HepG2 (cell line): ENCODE measurements around the gene PISD. TPM values are rescaled to one million over a fixed set of nuclear protein-coding genes. Genes with fewer than 3 reads are reported as not detected.

Experiments
- ATF7-NPFF ChIP-seq: sonication (generic); formaldehyde crosslinking; IDR thresholded peaks from 2 replicates; pipeline ENCODE4 v1.8.1; 2023; ENCODE audit warnings: mild to moderate bottlenecking, low read depth, missing genetic modification reagents, moderate library complexity
- DMAP1 ChIP-seq: IDR thresholded peaks from 2 replicates; pipeline ENCODE4 v1.6.1; 2016
- ELF1 ChIP-seq: sonication (generic); formaldehyde crosslinking; IDR thresholded peaks from 2 replicates; pipeline ENCODE4 v1.4.0; 2020; ENCODE audit warnings: missing genetic modification reagents
- HNRNPK ChIP-seq: fragments of 200-400 bp; formaldehyde crosslinking; IDR thresholded peaks from 2 replicates; pipeline ENCODE4 v1.6.1; 2018; ENCODE audit warnings: low read length, low read depth, moderate library complexity, mild to moderate bottlenecking; ENCODE audit not compliant: poor library complexity, severe bottlenecking
- KLF16 ChIP-seq, 2 experiments: sonication (generic) in 1 of 2; formaldehyde crosslinking in 1 of 2; IDR thresholded peaks; 2 replicates each; pipeline versions ENCODE4 v1.6.1 to v1.8.0; 2016 to 2023; ENCODE audit warnings: missing genetic modification reagents in 2 of 2, missing compliant biosample characterization in 1 of 2
- SATB2 ChIP-seq: sonication (generic); formaldehyde crosslinking; IDR thresholded peaks from 2 replicates; pipeline ENCODE4 v1.5.0; 2020; ENCODE audit warnings: missing genetic modification reagents
- SPEN ChIP-seq: sonication (generic); formaldehyde crosslinking; IDR thresholded peaks from 2 replicates; pipeline ENCODE4 v1.5.1; 2020; ENCODE audit warnings: low read depth, mild to moderate bottlenecking, missing genetic modification reagents
- STAG1 ChIP-seq: sonication (generic); formaldehyde crosslinking; IDR thresholded peaks from 2 replicates; pipeline ENCODE4 v1.4.0; 2020; ENCODE audit warnings: missing genetic modification reagents
- TBX2 ChIP-seq: sonication (generic); formaldehyde crosslinking; IDR thresholded peaks from 2 replicates; pipeline ENCODE4 v1.5.0; 2020; ENCODE audit warnings: missing genetic modification reagents, mild to moderate bottlenecking, borderline replicate concordance
- YY1 ChIP-seq: IDR thresholded peaks from 2 replicates; pipeline ENCODE4 v1.6.1; 2011; ENCODE audit warnings: low read length, low read depth, moderate library complexity, mild to moderate bottlenecking; ENCODE audit not compliant: insufficient read depth, insufficient replicate concordance
- ZNF264 ChIP-seq: sonication (generic); formaldehyde crosslinking; IDR thresholded peaks from 2 replicates; pipeline ENCODE4 v1.4.0; 2020; ENCODE audit warnings: missing genetic modification reagents
- polyA plus RNA-seq, 8 experiments: library from polyadenylated mRNA; depleted of rRNA in 3 of 8; stranded (reverse) in 7 of 8; unstranded in 1 of 8; fragments of >200 nt; fragmentation: Illumina TruSeq in 4 of 8; extraction: Trizol in 4 of 8; gene quantifications; 2 replicates each; pipeline versions ENCODE4 v1.2.1 to v1.2.3, GENCODE V29; 2011 to 2016; ENCODE audit warnings: low read depth in 4 of 8, missing spikeins in 1 of 8, mixed read lengths in 1 of 8; ENCODE audit not compliant: insufficient read depth in 1 of 8
- total RNA-seq, 5 experiments: library from RNA; depleted of rRNA; stranded (reverse); fragments of >200 nt; fragmentation: Illumina TruSeq; extraction: Trizol; gene quantifications; 2 replicates each; pipeline ENCODE4 v1.2.3, GENCODE V29; 2016; ENCODE audit warnings: low read depth in 1 of 5
- TF ChIP-seq, protein P1 (sequence below): sonication (generic); formaldehyde crosslinking; IDR thresholded peaks from 2 replicates; pipeline ENCODE4 v1.4.0; 2020; ENCODE audit warnings: missing genetic modification reagents, mild to moderate bottlenecking, borderline replicate concordance
- TF ChIP-seq, protein P2 (sequence below): sonication (generic); formaldehyde crosslinking; IDR thresholded peaks from 2 replicates; pipeline ENCODE4 v1.4.0; 2020; ENCODE audit warnings: missing genetic modification reagents
- TF ChIP-seq, protein P3 (sequence below): sonication (generic); IDR thresholded peaks from 2 replicates; pipeline ENCODE4 v1.6.1; 2016; ENCODE audit warnings: low read depth, borderline replicate concordance
- TF ChIP-seq, protein P4 (sequence below): sonication (generic); formaldehyde crosslinking; IDR thresholded peaks from 2 replicates; pipeline ENCODE4 v1.4.0; 2020; ENCODE audit warnings: mild to moderate bottlenecking, missing genetic modification reagents, borderline replicate concordance

The PISD gene
- total and polyA plus RNA-seq, 2 of the 13 experiments (the other 11 are each of a cell fraction or from before 2014, with no cell fraction given): 30.1 to 47.7 TPM

DNA sequence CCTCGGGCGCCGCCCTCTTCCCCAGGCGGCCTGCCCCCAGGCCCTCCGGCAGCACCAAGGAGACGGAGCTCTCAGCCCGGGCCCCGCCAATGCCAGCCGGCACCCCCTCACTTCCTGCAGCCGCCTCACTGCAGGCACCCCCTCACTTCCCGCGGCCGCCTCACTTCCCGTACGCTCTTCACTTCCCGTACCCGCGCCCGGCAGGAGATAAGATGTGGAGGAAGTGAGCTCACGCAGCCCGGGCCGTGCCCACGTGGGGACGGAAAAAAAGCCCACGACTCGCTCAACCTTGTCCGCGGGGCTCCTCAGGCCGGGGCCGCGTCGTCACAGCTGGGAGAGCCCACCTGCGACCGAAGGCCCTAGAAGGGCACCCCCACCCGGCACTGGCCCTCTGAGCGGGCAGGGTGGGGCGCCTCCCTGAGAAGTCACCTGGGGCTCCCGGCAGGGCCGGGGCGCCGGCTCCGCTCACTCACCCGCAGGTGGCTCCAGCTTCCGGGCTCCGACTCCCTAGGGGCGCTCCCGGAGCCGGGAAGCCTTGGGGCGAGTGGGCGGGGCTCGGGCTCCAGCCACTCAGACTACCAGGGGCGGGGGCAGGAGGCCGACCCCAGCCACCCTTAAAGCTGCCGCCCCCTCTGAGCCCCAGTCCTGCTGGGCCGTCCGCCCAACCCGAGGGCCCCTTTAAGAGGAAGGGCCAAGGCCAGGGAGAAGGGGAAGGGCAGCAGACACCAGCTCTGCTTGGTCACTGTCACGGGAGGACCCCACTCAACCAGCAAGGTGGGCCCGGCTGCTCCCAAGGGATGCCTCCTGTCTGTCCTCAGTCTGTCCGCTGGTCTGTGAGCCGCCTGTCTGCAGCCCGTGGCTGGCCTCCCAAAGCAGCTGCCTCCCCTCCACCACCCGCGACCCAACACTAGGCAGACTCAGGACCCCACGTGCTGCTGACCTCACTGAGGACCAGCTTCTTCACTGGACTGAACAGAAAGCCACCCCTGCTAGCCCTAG is 31.4 kb downstream of the PISD start (continued):
- TF ChIP-seq, protein P1, sequence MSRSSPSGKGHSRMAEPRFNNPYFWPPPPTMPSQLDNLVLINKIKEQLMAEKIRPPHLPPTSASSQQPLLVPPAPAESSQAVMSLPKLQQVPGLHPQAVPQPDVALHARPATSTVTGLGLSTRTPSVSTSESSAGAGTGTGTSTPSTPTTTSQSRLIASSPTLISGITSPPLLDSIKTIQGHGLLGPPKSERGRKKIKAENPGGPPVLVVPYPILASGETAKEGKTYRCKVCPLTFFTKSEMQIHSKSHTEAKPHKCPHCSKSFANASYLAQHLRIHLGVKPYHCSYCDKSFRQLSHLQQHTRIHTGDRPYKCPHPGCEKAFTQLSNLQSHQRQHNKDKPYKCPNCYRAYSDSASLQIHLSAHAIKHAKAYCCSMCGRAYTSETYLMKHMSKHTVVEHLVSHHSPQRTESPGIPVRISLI (CRISPR knock-in tag): no peak; the same call in 1 of the 2 replicates
- TF ChIP-seq, protein P2, sequence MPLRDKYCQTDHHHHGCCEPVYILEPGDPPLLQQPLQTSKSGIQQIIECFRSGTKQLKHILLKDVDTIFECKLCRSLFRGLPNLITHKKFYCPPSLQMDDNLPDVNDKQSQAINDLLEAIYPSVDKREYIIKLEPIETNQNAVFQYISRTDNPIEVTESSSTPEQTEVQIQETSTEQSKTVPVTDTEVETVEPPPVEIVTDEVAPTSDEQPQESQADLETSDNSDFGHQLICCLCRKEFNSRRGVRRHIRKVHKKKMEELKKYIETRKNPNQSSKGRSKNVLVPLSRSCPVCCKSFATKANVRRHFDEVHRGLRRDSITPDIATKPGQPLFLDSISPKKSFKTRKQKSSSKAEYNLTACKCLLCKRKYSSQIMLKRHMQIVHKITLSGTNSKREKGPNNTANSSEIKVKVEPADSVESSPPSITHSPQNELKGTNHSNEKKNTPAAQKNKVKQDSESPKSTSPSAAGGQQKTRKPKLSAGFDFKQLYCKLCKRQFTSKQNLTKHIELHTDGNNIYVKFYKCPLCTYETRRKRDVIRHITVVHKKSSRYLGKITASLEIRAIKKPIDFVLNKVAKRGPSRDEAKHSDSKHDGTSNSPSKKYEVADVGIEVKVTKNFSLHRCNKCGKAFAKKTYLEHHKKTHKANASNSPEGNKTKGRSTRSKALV (CRISPR knock-in tag): no peak
- TF ChIP-seq SPEN (CRISPR knock-in tag) (peak; percentile 36), ZNF264 (no peak), HNRNPK (peak; percentile 54), SATB2 (CRISPR knock-in tag) (no peak), DMAP1 (CRISPR knock-in tag) (peak; percentile 69; the same call in 1 of the 2 replicates), ATF7-NPFF (CRISPR knock-in tag) (peak; percentile 21; the same call in 1 of the 2 replicates), YY1 (no peak), TBX2 (peak; percentile 61; the same call in 1 of the 2 replicates), ELF1 (CRISPR knock-in tag) (peak; percentile 54), STAG1 (CRISPR knock-in tag) (no peak), KLF16 (CRISPR knock-in tag; IDR thresholded peaks at IDR 0.05) (no peak; a peak in 1 of 4 replicates)
- TF ChIP-seq, protein P3, sequence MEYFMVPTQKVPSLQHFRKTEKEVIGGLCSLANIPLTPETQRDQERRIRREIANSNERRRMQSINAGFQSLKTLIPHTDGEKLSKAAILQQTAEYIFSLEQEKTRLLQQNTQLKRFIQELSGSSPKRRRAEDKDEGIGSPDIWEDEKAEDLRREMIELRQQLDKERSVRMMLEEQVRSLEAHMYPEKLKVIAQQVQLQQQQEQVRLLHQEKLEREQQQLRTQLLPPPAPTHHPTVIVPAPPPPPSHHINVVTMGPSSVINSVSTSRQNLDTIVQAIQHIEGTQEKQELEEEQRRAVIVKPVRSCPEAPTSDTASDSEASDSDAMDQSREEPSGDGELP: peak; percentile 64; the same call in 1 of the 2 replicates
- TF ChIP-seq, protein P4, sequence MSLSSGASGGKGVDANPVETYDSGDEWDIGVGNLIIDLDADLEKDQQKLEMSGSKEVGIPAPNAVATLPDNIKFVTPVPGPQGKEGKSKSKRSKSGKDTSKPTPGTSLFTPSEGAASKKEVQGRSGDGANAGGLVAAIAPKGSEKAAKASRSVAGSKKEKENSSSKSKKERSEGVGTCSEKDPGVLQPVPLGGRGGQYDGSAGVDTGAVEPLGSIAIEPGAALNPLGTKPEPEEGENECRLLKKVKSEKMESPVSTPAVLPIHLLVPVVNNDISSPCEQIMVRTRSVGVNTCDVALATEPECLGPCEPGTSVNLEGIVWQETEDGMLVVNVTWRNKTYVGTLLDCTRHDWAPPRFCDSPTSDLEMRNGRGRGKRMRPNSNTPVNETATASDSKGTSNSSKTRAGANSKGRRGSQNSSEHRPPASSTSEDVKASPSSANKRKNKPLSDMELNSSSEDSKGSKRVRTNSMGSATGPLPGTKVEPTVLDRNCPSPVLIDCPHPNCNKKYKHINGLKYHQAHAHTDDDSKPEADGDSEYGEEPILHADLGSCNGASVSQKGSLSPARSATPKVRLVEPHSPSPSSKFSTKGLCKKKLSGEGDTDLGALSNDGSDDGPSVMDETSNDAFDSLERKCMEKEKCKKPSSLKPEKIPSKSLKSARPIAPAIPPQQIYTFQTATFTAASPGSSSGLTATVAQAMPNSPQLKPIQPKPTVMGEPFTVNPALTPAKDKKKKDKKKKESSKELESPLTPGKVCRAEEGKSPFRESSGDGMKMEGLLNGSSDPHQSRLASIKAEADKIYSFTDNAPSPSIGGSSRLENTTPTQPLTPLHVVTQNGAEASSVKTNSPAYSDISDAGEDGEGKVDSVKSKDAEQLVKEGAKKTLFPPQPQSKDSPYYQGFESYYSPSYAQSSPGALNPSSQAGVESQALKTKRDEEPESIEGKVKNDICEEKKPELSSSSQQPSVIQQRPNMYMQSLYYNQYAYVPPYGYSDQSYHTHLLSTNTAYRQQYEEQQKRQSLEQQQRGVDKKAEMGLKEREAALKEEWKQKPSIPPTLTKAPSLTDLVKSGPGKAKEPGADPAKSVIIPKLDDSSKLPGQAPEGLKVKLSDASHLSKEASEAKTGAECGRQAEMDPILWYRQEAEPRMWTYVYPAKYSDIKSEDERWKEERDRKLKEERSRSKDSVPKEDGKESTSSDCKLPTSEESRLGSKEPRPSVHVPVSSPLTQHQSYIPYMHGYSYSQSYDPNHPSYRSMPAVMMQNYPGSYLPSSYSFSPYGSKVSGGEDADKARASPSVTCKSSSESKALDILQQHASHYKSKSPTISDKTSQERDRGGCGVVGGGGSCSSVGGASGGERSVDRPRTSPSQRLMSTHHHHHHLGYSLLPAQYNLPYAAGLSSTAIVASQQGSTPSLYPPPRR (CRISPR knock-in tag): no peak
